Endothelial cell (in vitro differentiated cells): Measurements from ENCODE around the gene NUBPL. TPM values are rescaled to one million over a fixed set of nuclear protein-coding genes. Genes with fewer than 3 reads are reported as not detected.

Experiments used
- DNase-seq: peaks from one replicate; pipeline ENCODE4 v3.0.0; 2021; ENCODE audit warnings: low spot score
- H3K27ac Mint-ChIP-seq: one replicate; pipeline ENCODE4 v1.8.0; 2021; ENCODE audit warnings: mixed read lengths, inconsistent platforms; ENCODE audit not compliant: unreplicated experiment
- H3K27me3 Mint-ChIP-seq: one replicate; pipeline ENCODE4 v1.8.0; 2021; ENCODE audit warnings: mild to moderate bottlenecking, moderate library complexity, mixed read lengths, inconsistent platforms; ENCODE audit not compliant: unreplicated experiment
- H3K36me3 Mint-ChIP-seq: one replicate; pipeline ENCODE4 v1.8.0; 2021; ENCODE audit warnings: mild to moderate bottlenecking, low read depth, mixed read lengths, inconsistent platforms; ENCODE audit not compliant: unreplicated experiment
- H3K4me1 Mint-ChIP-seq: one replicate; pipeline ENCODE4 v1.8.0; 2021; ENCODE audit warnings: mild to moderate bottlenecking, mixed read lengths, inconsistent platforms; ENCODE audit not compliant: unreplicated experiment
- H3K4me3 Mint-ChIP-seq: one replicate; pipeline ENCODE4 v1.8.0; 2021; ENCODE audit warnings: mild to moderate bottlenecking, mixed read lengths, inconsistent platforms; ENCODE audit not compliant: unreplicated experiment
- H3K9me3 Mint-ChIP-seq: one replicate; pipeline ENCODE4 v1.8.0; 2021; ENCODE audit warnings: mixed read lengths, inconsistent platforms; ENCODE audit not compliant: unreplicated experiment
- total RNA-seq: library from RNA; stranded (reverse); fragmentation: NEBNext Ultra II Directional; extraction: Animal tissue kit (Norgen Biotek cat#: 25700); gene quantifications from one replicate; pipeline ENCODE4 v1.2.1, GENCODE V29; 2021; ENCODE audit not compliant: unreplicated experiment
- TF ChIP-seq, protein P1 (sequence below): fragments of 200-600 bp; sonication (generic); IDR thresholded peaks from one replicate; pipeline ENCODE4 v1.5.0; 2021; ENCODE audit warnings: antibody characterized with exemption; ENCODE audit not compliant: unreplicated experiment

The NUBPL gene
- total RNA-seq, 1 donor from 2014 or later, result 11.3 TPM

DNA sequence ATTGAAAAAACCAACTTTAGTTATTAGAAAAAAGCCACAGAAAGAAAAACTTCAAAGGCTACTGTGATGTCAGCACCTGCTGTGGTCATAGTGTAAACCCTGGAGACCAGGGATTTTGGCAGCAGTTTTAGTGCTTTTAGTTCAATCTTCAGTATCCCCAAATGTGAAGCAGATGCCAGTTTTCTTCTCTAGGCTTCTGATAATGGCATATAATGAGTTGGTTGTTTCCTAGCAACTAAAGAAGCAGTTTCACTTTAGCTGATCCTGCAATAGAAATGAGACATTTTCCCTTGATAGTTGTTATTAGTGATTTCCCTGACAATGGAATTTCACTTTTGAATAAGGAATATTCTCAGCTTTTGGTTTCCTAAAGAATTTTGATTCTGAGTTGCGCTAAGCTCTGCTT, 131.2 kb downstream of the NUBPL start:
- no peak for DNase-seq
- Mint-ChIP-seq H3K4me1 (peaks cover 11% of the 10 kb centered on the region), H3K27me3 (no peaks in the 10 kb centered on the region), H3K27ac (no peak overlapping the region), H3K9me3 (no peaks in the 10 kb centered on the region), H3K36me3 (no peaks in the 10 kb centered on the region), H3K4me3 (no peak overlapping the region)
- TF ChIP-seq, protein P1, sequence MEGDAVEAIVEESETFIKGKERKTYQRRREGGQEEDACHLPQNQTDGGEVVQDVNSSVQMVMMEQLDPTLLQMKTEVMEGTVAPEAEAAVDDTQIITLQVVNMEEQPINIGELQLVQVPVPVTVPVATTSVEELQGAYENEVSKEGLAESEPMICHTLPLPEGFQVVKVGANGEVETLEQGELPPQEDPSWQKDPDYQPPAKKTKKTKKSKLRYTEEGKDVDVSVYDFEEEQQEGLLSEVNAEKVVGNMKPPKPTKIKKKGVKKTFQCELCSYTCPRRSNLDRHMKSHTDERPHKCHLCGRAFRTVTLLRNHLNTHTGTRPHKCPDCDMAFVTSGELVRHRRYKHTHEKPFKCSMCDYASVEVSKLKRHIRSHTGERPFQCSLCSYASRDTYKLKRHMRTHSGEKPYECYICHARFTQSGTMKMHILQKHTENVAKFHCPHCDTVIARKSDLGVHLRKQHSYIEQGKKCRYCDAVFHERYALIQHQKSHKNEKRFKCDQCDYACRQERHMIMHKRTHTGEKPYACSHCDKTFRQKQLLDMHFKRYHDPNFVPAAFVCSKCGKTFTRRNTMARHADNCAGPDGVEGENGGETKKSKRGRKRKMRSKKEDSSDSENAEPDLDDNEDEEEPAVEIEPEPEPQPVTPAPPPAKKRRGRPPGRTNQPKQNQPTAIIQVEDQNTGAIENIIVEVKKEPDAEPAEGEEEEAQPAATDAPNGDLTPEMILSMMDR, result no peak

- DNase-seq, result no peak
- H3K9me3 Mint-ChIP-seq, result no peaks in the 10 kb centered on the region
- TF ChIP-seq, protein P1, result no peak
- H3K4me1 Mint-ChIP-seq, result peaks cover 15% of the 10 kb centered on the region
- no peaks in the 10 kb centered on the region for H3K27me3 Mint-ChIP-seq
- peak overlapping the region; percentile 10 for H3K27ac Mint-ChIP-seq
- H3K4me3 Mint-ChIP-seq, result no peak overlapping the region
- peaks cover 4% of the 10 kb centered on the region for H3K36me3 Mint-ChIP-seq
Observed at GRCh38 chr14:31696378-31696777, 135.2 kb downstream of the NUBPL start.

DNA sequence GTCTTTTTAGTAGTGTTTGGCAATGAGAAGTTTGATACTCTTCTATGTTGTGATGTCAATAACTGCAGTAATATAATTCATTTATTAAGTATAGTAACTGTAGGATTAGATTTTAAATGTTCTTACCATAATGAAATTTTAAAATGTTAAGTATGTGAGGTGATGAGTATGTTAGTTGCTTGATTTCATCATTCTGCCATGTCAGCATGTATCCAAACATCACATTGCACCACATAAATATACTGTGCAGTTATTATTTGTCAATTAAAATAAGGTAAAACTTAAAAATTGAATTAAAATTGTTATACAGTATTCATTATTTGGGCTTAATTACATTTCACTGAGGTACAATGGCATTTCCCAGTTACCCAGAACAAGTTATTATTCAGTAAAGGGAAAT, 138.6 kb downstream of the NUBPL start:
- H3K27me3 Mint-ChIP-seq, result no peaks in the 10 kb centered on the region
- H3K27ac Mint-ChIP-seq, result no peak overlapping the region
- peaks cover 9% of the 10 kb centered on the region for H3K9me3 Mint-ChIP-seq
- no peak for DNase-seq
- H3K4me3 Mint-ChIP-seq, result no peak overlapping the region
- H3K36me3 Mint-ChIP-seq, result peaks cover 28% of the 10 kb centered on the region
- peaks cover 15% of the 10 kb centered on the region for H3K4me1 Mint-ChIP-seq
- TF ChIP-seq, protein P1, result no peak

DNA sequence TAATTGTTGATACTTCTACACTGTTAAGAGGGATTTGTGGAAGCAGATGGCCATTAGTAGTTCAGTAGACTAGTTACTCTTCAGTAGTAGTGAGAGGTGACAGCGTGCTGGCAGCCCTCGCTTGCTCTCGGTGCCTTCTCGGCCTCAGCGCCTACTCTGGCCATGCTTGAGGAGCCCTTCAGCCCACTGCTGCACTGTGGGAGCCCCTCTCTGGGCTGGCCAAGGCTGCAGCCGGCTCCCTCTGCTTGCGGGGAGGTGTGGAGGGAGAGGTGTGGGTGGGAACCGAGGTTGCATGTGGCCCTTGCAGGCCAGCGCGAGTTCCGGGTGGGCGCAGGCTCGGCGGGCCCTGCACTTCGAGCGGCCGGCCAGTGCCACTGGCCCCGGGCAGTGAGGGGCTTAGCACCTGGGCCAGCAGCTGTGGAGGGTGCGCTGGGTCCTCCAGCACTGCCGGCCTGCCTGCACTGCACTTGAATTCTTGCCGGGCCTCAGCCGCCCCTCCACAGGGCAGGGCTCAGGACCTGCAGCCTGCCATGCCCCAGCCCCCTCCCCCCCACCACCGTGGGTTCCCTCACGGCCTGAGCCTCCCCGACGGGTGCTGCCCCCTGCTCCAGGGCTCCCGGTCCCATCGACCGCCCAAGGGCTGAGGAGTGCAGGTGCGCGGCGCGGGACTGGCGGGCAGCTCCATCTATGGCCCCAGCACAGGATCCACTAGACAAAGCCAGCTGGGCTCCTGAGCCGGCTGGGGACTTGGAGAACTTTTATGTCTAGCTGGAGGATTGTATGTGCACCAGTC, 139.3 kb downstream of the NUBPL start:
- no peak overlapping the region for H3K27ac Mint-ChIP-seq
- H3K27me3 Mint-ChIP-seq, result no peaks in the 10 kb centered on the region
- no peak overlapping the region for H3K4me3 Mint-ChIP-seq
- TF ChIP-seq, protein P1, result no peak
- H3K4me1 Mint-ChIP-seq, result peaks cover 15% of the 10 kb centered on the region
- peaks cover 9% of the 10 kb centered on the region for H3K9me3 Mint-ChIP-seq
- H3K36me3 Mint-ChIP-seq, result peaks cover 32% of the 10 kb centered on the region
- DNase-seq, result no peak

DNA sequence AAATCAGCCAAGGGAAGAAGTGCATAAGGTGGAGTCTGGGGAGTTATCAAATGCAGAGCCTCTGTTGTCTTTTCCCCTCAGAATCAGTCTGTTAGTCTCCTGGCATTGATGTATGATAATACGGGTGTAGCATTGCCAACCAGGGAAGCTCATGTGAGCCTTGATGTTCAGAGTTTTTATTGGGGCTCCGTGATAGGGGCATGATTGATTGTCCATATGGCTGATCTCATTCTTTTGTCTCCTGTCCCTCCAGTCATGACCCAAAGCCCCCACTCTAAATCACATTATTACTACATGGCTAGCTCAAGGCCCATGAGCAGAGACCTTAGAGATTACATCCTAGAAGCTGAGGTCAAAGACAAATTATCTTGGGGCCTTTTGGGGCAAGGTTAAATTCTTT, 140.9 kb downstream of the NUBPL start:
- Mint-ChIP-seq H3K36me3 (peaks cover 44% of the 10 kb centered on the region), H3K4me3 (peak overlapping the region; percentile 51)

More for the DNA sequence above, 140.9 kb downstream of the NUBPL start:
- H3K27ac Mint-ChIP-seq, result no peak overlapping the region
- TF ChIP-seq, protein P1, result no peak
- peaks cover 9% of the 10 kb centered on the region for H3K9me3 Mint-ChIP-seq
- DNase-seq, result no peak
- H3K4me1 Mint-ChIP-seq, result peaks cover 14% of the 10 kb centered on the region
- H3K27me3 Mint-ChIP-seq, result no peaks in the 10 kb centered on the region
